Amygdala (tissue), 56 donors: ENCODE measurements around the gene ATR.

Experiments
- DNase-seq, 56 donors: peaks; one replicate each; lab custom pipeline; 2025; lab: John Stamatoyannopoulos, UW

Gene ATR

DNA sequence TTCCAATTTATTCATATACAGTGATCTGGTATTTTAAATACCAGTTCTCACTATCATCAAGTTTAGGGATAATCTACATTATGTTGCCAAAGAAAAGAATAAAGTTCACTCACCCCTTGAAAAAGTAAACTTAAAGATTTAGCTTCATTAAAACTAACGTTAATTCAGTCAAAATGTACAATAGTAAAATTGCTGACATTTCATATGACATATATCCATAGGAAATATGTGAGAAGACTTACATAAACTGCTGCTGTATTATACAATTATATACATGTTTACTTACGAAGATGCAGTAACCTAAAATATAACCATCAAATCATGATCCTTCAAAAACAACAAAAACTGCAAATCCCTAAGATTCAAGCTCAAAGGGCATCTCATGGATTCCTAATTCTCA is 44.0 kb downstream of the ATR start:
- DNase-seq, result no peak

DNA sequence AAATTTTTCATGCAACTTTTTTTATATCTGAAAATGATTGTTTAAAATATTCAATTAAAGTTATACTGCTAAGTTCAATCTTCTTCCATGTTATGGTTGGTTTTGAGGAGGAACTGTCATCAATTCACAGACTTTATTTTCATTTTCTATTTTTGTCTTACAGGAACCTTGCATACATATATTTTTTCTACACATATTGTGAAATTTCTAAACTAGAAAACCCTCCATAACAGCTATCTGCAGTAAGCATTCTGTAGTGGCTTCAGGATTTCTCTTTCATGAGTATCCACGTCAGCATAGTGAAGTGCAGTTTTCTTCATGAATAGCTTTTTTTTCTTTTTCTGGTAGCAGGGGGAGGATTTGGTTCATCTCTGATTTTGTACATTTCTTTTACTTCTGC is 48.2 kb downstream of the ATR start:
- DNase-seq, result no peak

DNA sequence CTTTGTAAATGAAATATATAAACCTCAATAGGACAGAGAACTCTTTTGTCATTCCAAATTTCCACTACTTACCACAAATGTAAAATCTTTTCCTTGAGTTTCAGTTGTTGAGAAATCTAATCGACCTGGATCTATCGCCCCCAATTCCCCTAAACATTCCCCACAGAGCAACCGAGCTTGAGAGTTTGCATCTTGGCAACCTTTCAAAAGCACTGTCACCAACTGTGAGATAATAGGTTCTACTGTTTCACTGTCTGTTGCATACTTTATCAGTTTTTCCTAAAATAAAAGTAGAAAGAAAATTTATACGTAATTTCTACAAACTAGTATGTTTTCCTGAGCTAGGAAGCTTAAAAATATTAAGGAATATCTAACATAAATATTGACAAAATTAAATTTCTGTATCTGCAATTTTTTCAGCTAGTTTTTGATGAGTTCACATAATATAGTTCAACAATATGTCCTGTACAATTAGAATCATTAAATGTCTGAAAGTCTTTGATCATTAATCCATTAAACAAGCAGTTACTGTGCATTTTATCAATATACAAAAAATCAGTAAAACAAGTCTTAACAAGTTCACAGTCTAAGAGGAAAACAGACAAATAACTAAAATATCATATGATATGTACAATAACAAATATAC is 54.5 kb downstream of the ATR start:
- DNase-seq, result no peak

DNA sequence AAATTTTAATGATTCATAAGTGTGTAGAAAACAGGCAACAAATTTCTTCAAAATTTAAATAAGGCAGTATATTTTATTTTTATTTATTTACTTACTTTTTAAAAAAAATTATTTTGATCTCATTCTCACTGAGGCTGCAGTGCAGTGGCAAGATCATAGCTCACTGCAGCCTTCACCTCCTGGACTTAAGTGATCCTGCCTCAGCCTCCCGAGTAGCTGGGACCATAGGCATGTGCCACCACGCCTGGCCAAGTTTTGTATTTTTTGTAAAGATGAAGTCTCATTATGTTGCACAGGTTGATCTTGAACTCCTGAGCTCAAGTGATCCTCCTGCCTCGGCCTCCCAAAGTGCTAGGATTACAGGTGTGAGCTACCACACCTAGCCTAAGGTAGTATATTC is 69.5 kb downstream of the ATR start:
- DNase-seq, result no peak

DNA sequence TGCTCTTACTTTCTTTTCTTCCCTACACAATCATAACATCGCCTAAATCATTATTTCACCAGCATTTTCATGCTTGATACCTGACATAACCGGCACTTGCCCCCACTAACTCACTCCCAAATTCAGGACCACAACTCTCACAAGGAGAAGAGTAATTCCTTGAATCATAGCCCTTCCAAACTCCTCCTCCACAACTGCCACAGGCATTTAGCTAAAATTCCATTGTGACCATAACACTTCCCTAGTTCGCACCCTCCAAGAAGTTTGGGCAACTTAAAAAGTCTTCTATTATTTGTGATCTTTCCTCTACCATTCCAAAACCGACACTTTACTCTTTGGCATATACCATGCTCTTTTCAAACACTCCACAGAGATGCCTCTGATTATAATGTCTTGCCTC is 71.3 kb downstream of the ATR start:
- DNase-seq, result no peak

DNA sequence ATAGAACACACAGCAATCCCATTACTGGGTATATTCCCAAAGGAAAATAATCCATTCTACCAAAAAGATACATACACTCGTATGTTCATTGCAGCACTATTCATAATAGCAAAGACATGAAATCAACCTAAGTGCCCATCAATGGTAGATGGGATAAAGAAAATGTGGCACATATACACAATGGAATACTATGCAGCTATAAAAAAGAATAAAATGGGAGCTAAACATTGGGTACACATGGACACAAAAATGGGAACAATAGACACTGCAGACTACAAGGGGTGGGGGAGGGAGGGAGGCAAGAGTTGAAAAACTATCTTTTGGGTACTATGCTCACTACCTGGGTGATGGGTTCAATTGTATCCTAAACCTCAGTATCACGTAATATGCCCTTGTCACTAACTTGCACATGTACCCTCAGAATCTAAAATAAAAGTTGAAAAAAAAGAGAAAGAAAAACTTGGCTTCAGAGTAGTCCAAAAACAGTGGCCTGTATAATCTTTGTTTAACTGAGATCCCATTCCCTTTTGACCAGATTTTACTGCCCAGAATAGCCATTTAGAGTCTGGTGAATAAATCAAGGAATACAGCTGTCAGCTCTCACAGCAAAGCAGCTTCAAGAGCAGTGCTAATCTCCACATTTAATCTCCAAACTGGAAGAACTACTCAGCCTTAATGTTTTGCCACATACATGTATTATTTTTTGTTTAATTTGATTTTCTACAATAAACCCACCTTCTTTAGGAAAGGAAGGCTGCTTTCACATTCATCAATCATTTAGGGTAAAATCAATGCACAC is 76.1 kb downstream of the ATR start:
- DNase-seq, result no peak

DNA sequence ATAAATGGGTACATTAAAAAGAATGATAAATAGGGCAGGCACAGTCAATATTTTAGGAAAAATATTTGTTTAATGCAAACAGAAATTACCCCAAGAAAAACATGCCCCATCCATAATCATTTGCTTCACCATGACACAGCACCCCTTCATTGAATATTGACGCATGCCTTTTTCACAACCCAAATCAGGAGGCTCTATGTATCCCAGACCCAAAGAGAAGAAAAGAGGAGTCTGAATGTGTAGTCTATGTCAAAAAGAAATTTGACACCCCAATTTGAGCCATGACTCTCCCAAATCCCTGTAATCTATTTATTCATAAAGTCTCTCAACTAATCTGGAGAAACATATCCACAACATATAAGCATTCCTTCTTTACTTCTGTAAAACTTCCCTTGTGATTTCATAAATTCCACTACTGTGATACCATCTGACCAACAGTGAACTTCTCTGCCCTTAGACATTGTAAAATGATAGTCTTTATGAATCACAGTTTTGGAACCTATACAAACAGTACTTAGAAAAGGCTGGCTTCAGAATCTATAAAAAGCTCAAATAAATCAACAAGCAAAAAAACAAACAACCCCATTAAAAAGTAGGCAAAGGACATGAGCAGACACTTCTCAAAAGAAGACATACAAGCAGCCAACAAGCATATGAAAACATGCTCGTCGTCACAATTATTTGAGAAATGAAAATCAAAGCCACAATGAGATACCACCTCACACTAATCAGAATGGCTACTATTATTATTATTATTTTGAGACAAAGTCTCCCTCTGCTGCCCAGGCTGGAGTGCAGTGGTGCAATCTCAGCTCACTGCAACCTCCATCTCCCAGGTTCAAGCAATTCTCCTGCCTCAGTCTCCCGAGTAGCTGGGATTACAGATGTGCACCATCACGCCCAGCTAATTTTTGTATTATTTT is 77.3 kb downstream of the ATR start:
- no peak for DNase-seq

DNA sequence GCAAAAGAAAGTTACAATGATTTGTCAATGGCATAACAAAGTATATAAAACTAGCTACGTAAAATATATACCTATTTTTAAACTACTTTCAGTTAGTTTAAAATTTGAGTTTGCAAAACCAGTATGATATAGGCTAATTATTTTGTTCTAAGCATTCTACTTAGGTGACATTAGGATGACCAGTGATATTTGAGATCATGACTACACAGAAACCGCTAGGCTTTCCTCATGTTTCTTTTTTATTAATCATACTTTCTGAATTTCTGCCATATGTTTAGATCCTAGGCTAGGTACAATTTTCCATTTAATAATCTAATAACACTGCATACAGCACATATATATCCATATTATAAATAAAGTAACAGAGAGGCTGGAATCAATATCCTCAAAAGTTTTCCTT is 78.3 kb downstream of the ATR start:
- DNase-seq, result no peak

DNA sequence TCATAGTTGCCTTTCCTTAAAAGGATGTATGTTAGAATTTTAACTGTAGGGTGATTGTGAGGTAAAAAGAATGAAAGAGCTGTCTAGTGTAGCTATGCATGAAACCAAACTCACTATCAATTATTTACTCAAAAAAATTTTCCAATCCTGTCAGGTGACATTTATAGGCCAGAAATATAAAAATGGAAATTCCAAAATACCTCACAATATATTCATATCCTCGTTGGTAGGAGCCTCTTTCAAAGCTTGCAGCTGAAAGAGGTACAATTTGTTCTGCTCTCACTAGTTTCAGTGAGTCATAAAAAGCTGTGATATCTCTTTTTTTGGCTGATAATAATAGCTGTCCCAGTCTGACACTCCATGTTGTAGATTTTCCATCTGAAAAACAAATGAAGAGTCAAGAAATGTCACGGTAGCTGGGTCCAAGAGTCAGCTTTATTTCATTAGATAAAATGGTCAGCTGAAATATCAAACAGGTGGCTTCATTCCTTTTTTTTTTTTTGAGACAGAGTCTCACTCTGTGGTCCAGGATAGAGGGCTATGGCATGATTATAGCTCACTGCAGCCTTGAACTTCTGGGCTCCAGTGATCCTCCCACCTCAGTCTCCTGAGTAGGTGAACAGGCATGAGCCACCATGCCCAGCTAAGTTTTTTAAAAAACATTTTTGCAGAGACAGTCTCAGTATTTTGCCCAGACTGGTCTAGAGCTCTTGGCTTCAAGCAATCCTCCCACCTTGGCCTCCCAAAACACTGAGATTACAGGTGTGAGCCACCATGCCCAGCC is 79.9 kb downstream of the ATR start:
- no peak for DNase-seq

DNA sequence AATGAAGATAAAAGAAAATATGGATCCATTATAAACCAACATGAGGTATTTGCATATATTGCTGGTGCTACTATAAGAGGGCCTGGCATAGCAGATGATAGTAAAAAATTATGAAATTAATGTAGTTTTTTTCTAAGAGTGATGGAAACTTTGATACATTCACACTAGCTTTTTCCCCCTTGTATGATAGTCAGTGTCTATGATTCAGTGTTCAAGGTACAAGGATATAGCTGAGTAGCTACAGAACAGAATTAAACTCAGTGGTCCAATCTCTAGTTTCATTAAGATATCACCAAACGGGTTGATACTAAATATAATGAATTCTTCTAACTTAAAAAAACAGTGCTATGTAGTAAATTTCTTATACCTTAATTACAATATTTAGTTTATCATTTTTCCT is 80.8 kb downstream of the ATR start:
- no peak for DNase-seq

DNA sequence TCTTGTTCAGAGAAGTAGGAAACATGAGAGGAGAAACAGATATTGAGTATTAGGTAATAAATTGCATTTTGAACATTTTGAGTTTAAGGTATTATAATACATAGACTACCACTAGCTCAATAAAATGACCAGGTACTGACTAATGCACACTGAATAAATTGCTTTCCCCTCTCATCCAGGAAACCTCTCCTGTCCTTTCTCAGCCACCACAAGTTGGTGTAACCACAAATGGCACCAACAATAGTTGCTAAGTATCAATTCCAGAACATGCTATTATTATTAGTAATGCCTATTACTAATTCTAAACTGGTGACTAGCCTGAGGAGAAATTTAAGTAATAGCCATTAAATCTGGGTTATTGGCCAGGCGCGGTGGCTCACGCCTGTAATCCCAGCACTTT is 83.4 kb downstream of the ATR start:
- DNase-seq, result no peak

DNA sequence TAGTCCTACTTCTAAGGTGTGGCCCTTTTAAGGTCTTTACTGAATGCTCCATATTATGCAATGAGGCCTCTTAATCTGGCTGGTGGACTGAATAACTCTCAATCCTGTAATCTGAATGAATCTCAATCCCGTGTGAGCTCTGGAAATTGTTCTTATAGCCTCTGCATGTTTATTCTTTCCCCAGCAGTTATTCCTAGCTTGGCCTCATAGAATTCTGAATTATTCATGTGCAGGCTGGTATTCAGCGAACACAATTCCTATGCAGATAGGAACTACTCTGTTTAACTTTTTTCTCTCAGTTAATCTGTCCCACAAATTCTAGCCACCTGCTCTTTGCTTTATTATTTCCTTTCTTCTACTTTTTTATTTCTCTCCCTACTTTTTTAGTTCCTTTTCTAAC is 86.3 kb downstream of the ATR start:
- DNase-seq, result no peak

DNA sequence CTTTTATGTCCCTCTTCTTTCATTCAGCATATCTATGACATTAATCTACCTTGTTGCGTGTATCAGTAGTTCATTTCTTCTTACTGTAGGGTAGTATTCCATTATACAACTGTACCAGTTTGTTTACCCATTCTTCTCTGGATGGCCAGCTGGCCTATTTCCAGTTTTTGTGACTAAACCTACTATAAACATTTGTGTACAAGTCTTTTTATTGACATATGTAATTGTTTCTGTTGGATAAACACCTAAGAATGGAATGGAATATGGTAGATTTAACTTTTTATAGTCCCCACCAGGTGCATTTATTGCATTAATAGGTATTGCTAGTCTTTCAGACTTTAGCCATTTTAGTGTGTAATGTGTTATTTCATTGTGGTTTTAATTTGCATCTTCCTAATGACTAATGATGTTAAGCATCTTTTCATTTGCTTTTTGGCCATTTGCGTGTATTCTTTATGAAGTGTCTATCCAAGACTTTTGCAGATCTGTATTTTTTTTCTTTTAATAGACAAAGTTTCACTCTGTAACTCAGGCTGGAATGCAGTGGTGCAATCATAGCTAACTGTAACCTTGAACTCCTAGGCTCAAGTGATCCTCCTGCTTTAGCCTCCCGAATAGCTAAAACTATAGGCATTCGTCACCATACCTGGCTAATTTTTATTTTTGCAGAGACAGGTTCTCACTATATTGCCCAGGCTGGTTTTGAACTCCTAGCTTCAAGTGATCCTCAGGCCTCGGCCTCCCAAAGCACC is 88.8 kb downstream of the ATR start:
- no peak for DNase-seq

DNA sequence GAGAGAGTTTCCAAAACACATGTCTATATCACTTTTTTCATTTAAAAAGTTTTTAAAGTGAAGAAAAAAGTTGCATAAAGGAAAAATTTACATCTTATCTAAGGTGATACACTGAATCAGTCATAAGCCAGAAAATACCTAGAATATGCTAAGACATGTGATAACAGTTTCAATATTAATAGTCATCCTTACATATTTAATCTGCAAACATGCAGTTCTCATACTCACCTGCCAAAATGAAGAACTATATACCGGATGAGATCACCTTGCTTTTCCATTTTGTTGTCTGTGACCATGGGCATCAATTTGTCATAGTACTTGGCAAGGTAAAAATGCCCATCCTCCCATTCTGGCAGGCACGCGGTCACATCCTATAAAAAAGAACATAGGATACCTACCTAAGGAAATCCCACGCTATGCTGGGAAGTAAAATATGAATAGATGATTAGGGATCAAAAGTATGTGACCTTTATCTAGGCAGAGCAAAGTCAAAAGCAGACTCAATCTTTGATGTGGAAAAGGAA is 93.6 kb downstream of the ATR start:
- no peak for DNase-seq

DNA sequence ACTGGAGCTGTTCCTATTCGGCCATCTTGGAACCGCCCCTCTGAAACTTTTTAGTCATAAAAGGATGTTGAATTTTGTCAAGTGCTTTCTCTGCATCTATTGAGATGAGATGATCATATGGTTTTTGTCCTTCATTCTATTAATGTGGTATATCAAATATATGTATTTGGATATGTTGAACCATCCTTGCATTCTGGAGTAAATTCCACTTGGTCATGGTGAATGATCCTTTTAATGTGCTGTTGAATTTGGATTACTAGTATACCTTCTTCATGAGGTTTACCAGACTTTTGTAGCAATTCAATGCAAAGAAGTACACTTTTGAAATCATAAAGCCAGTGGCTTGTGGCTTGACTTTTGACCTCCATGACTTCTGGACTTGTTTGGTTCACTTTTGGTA is 97.3 kb downstream of the ATR start:
- DNase-seq, result no peak

DNA sequence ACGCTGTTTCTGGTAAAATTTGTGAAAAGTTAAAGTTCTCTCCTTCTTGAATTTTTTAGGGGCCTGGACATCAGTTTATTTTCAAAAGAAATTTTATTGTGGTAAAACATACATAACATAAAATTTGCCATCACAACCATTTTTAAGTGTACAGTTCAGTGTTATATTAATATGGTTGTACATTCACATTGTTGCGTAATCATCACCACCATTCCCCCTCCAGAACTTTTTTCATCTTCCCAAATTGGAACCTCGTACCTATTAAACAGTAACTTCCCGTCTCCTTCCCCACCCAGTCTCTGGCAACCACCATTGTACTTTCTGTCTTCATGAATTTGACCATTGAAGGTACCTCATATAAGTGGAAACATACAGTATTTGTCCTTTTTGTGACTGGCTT is 107.7 kb downstream of the ATR start:
- no peak for DNase-seq

DNA sequence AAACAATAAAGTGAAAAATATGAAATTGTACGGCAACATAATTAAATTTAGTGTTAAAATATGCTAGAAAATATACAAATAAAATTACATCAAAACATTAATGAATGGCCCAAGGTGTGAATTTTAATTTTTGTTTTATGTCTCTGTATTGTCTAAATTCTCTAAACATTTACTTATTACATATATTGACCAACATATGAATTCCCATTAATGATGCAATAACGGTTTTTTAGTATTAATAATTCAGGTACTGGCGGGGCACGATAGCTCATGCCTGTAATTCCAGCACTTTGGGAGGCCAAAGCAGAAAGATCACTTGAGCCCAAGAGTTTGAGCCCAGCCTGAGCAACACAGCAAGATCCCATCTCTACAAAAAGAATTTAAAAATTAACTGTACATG is 110.1 kb downstream of the ATR start:
- no peak for DNase-seq

DNA sequence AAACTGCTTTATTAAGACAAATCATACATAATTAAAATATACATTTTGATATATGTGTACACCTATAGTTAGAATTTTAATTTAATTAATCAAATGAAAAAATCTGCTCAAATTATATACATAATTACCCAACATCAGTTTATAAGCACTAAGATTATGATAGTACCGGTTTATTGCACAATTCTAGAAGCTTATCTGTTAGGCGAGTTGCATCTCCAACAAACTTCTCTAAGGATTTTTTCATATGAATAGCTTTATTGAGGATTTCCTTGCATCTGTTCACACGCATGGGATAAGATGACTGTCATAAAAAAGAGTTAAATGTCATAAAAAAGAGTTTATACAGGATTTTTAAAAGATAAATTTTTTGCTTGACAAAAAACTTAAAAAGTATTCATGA is 110.8 kb downstream of the ATR start:
- no peak for DNase-seq

DNA sequence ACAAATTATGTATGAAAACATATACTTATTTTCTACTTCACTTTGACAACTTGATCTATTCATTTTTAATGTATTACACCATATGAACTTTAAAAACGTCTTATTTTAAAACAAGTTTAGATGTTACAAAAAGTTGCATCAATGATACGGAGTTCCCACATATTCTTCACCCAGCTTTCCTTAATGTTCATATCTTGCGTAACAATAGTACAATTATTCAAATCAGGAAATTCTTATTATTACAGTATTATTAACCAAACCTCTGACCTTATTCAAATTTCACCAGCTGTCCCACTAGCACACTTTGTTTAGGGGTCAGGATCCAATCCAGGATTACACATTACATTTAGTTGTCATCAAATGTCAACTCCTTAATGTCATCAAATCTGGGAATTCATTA is 117.8 kb downstream of the ATR start:
- DNase-seq, result no peak

DNA sequence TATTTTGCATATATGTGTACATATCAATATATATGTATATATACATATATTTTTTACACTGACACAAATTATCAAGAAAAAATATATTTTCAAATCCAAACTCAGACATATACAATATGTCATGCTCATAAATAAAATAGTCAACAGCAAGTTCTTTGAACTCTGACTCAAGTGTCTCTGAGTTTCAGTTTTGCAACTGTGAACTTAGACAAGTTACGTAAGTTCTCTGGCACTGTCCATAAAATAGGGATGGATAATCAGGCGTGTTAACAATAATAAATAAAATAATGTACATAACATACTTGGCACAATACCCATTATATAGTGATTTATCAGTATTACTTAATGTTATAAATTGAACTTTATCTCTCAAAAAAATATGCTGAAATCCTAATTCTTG is 118.6 kb downstream of the ATR start:
- DNase-seq, result no peak
